Spinal cord (tissue), 10 donors: ENCODE results near the gene AQP1. TPM values are rescaled to one million over a fixed set of nuclear protein-coding genes. Genes with fewer than 3 reads are reported as not detected.
A peak's percentile ranks its signal among the peaks of the same experiment; 100 is the strongest.

ENCODE experiments used
- DNase-seq, 6 donors: peaks; one replicate each; pipeline versions ENCODE4 v3.0.0 to v3.0.0-alpha.2; 2013 to 2015; ENCODE audit warnings: low spot score in 6 of 6, low read depth in 4 of 6
- H3K27ac ChIP-seq: one replicate; pipeline ENCODE4 v1.5.1; 2013; ENCODE audit warnings: low read depth, low read length, control low read depth
- H3K27me3 ChIP-seq: one replicate; pipeline ENCODE4 v1.6.1; 2013; ENCODE audit warnings: low read length; ENCODE audit not compliant: control insufficient read depth, insufficient read depth
- H3K36me3 ChIP-seq: one replicate; pipeline ENCODE4 v1.6.1; 2013; ENCODE audit warnings: low read length; ENCODE audit not compliant: control insufficient read depth, insufficient read depth
- H3K4me1 ChIP-seq: one replicate; pipeline ENCODE4 v1.6.1; 2013; ENCODE audit warnings: low read length; ENCODE audit not compliant: control insufficient read depth, insufficient read depth
- H3K4me3 ChIP-seq: one replicate; pipeline ENCODE4 v1.5.1; 2013; ENCODE audit warnings: low read depth, low read length, control low read depth
- H3K9me3 ChIP-seq: one replicate; pipeline ENCODE4 v1.6.1; 2013; ENCODE audit warnings: low read length; ENCODE audit not compliant: control insufficient read depth, insufficient read depth
- WGBS: methylation state at CpG from one replicate; pipeline ENCODE4 v1.1.5; 2013; ENCODE audit warnings: missing lambda C conversion rate; ENCODE audit not compliant: insufficient coverage; 5-methylcytosine and 5-hydroxymethylcytosine counted together
- polyA plus RNA-seq, 2 donors: library from polyadenylated mRNA; unstranded; fragments of 120-200 nt; gene quantifications; one replicate each; pipeline ENCODE4 v1.2.1, GENCODE V29; 2013; ENCODE audit not compliant: insufficient read length in 2 of 2
- total RNA-seq, 2 donors: library from RNA; depleted of rRNA in 1 of 2; stranded (reverse); fragments of 120-200 nt in 1 of 2; fragments of >200 nt in 1 of 2; gene quantifications; one replicate each; pipeline versions ENCODE4 v1.2.3 to v1.2.4, GENCODE V29; 2013 to 2014
- donor health status: healthy.

AQP1 gene
- total and polyA plus RNA-seq, 4 donors: 64.4 to 120 (median 89.7) TPM

GRCh38 chr7:30903146-30903545 is 8.5 kb upstream of the AQP1 start:
- Histone ChIP-seq H3K9me3 (no peaks in the 10 kb centered on the region), H3K4me1 (peaks cover 48% of the 10 kb centered on the region), H3K27me3 (no peaks in the 10 kb centered on the region), H3K36me3 (peaks cover 15% of the 10 kb centered on the region), H3K4me3 (no peak overlapping the region), H3K27ac (no peak overlapping the region)
- no peak for DNase-seq
- whole genome bisulfite sequencing: 84% methylated on average over 8 of the region's 8 CpGs

GRCh38 chr7:30904561-30904960 is 7.1 kb upstream of the AQP1 start:
- Histone ChIP-seq H3K36me3 (peaks cover 12% of the 10 kb centered on the region), H3K4me1 (peaks cover 50% of the 10 kb centered on the region), H3K27me3 (no peaks in the 10 kb centered on the region), H3K4me3 (no peak overlapping the region), H3K27ac (no peak overlapping the region), H3K9me3 (no peaks in the 10 kb centered on the region)
- no peak for DNase-seq
- 87% methylated on average over 7 of the region's 9 CpGs for WGBS

DNA sequence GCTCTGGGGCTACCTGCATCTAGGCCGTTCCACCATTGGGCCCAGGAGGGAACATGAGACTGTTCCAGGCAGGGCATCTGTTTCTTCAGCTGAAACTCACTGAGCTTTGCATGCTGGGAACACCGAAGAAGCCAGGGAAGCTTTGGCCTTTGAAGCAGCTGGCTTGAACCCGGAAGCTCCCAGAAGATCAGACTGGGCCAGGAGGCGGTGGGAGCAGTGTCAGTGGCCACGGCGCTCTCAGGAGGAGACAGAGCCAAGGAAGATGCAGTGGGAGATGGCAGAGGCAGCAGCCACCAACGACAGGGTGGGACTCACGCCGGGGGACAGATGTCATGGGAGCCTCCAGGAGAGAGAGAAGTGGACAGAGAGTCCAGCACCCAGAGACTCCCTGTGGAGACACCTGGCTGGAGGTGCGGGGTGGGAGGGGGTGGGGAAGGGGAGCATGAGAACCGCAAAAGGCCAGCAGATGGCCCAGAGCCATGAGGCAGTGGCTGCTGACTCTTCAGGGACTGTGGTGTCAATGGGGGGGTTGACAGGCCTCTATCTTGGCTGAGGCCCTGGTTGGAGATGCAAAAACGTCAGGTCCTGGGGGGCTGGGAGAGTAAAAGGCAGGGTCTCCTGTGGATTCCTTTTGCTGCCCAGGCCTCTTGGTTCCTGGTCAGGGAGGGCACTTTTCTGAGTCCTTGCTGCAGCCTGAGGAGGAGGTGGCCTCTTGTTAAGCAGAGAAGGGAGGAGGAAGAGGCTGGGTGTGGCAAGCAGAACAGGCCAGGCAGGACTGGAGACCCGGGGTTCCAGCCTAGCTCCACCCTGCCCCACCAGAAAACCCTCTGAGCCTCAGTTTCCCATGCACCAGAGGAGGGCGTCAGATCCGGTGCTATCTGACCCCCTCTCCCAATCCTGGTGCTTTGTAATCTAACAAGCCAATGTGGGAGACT is 6.3 kb upstream of the AQP1 start:
- no peak for DNase-seq
- Histone ChIP-seq H3K27me3 (no peaks in the 10 kb centered on the region), H3K4me3 (no peak overlapping the region), H3K4me1 (peaks cover 50% of the 10 kb centered on the region), H3K27ac (no peak overlapping the region), H3K9me3 (no peaks in the 10 kb centered on the region), H3K36me3 (peaks cover 12% of the 10 kb centered on the region)
- 77% methylated on average over 13 of the region's 15 CpGs for WGBS

- H3K27ac ChIP-seq: peak overlapping the region; percentile 33
- no peak overlapping the region for H3K4me3 ChIP-seq
- no peaks in the 10 kb centered on the region for H3K27me3 ChIP-seq
- H3K36me3 ChIP-seq: peaks cover 12% of the 10 kb centered on the region
- H3K9me3 ChIP-seq: no peaks in the 10 kb centered on the region
- 71% methylated on average over 7 of the region's 7 CpGs for WGBS
- no peak for DNase-seq
- peaks cover 55% of the 10 kb centered on the region for H3K4me1 ChIP-seq
Observed at GRCh38 chr7:30906014-30906413, 5.6 kb upstream of the AQP1 start.

DNA sequence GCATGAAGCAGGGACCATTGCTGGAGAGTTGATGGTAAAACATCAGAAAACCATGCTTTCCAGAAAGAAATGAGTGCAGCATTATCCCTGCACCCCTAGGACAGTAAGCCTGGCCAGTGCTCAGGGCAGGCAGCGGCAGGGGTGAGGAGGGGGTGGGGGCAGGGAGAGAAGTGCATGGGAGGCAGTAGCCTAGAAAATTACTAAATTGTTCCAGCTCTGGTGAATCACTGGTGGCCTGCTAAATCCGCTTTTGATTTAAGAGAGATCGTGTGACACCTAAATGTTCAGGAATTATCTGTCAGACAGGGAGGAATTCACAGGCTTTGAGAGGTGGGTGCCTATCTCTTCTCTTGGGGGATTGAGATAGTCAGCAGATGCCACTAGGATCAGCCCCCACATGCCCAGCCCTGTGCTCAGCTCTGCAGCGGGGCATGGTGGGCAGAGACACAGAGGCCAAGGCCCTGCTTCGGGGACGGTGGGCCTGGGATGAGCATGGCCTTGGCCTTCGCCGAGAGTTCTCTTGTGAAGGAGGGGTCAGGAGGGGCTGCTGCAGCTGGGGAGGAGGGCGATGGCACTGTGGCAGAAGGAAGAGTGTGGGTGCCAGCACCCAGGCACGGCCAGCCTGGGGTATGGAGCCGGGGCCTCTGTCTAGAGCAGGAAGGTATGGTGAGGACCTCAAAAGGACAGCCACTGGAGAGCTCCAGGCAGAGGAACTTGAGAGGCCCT is 5.0 kb upstream of the AQP1 start:
- H3K27ac ChIP-seq: peak overlapping the region; percentile 33
- WGBS: 89% methylated on average over 10 of the region's 11 CpGs
- peaks cover 62% of the 10 kb centered on the region for H3K4me1 ChIP-seq
- no peak for DNase-seq
- H3K36me3 ChIP-seq: peaks cover 12% of the 10 kb centered on the region
- H3K4me3 ChIP-seq: no peak overlapping the region
- no peaks in the 10 kb centered on the region for H3K9me3 ChIP-seq
- no peaks in the 10 kb centered on the region for H3K27me3 ChIP-seq

DNA sequence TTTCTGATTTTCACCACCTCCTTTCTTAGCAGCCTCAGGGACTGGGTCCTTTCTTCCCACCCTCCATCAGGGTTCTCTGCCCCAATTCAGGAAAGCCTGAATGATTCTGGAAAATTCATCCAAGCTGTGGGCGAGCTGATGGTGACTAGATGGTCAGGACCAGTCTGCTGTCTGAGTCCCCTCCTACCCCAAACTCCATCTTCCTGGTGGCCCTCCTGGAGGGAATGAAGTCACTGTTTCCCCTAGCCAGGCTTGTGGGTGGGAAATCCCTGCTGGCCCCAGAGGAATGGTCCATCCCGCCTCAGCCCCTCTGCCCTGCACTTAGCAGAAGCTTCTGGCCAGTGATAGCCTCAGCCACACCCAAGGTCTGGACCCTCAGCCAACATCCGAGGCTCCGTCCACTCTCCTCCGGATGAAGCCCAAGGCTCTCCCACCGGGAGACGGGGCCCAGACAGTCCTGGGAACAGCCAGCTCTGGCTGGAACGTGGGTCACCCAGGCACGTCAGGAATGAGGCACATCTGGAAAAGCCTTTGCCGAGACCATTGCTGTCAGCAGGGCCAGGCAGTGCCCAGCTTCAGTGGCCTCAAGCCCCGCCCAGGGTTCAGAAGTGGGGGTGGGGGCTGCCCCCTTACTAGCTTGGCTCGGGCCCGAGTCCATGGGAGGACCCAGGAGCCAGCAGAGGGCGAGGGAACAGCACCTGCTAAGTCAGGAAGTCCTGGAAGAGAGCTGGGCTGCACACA is 4.0 kb upstream of the AQP1 start:
- WGBS: 87% methylated on average over 14 of the region's 14 CpGs
- DNase-seq: no peak
- Histone ChIP-seq H3K36me3 (peaks cover 8% of the 10 kb centered on the region), H3K27me3 (no peaks in the 10 kb centered on the region), H3K4me3 (no peak overlapping the region), H3K4me1 (peaks cover 72% of the 10 kb centered on the region), H3K27ac (no peak overlapping the region), H3K9me3 (no peaks in the 10 kb centered on the region)

GRCh38 chr7:30908681-30909080 is 3.0 kb upstream of the AQP1 start:
- 49% methylated on average over 8 of the region's 10 CpGs for WGBS
- DNase-seq: no peak

DNA sequence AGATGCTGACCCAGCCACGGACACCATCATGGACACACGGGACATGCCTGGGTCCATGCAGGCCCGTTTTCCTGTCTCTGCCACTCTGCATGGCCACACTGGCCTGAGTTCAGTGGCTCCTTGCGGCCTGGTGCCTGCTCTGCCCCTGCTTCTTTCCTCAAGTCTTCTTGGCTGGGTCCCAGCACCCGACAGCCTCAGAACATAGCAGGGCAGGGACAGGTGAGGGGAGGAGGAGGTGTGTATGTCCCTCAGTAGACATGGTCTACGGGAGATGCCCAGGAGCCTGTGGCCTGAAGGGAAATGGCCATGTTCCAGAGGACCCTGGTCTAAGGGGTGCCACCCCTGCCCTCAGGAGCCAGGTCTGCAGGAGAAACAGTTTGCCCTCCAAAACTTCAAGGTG is 2.2 kb upstream of the AQP1 start:
- H3K27me3 ChIP-seq: no peaks in the 10 kb centered on the region
- DNase-seq: no peak
- no peak overlapping the region for H3K4me3 ChIP-seq
- H3K27ac ChIP-seq: no peak overlapping the region
- H3K36me3 ChIP-seq: peaks cover 10% of the 10 kb centered on the region
- H3K9me3 ChIP-seq: no peaks in the 10 kb centered on the region
- 90% methylated on average over 6 of the region's 6 CpGs for WGBS
- H3K4me1 ChIP-seq: peaks cover 89% of the 10 kb centered on the region

More at GRCh38 chr7:30908681-30909080, 3.0 kb upstream of the AQP1 start:
- H3K27me3 ChIP-seq: no peaks in the 10 kb centered on the region
- H3K4me1 ChIP-seq: peaks cover 82% of the 10 kb centered on the region
- peaks cover 9% of the 10 kb centered on the region for H3K36me3 ChIP-seq
- no peak overlapping the region for H3K4me3 ChIP-seq
- no peaks in the 10 kb centered on the region for H3K9me3 ChIP-seq
- no peak overlapping the region for H3K27ac ChIP-seq

DNA sequence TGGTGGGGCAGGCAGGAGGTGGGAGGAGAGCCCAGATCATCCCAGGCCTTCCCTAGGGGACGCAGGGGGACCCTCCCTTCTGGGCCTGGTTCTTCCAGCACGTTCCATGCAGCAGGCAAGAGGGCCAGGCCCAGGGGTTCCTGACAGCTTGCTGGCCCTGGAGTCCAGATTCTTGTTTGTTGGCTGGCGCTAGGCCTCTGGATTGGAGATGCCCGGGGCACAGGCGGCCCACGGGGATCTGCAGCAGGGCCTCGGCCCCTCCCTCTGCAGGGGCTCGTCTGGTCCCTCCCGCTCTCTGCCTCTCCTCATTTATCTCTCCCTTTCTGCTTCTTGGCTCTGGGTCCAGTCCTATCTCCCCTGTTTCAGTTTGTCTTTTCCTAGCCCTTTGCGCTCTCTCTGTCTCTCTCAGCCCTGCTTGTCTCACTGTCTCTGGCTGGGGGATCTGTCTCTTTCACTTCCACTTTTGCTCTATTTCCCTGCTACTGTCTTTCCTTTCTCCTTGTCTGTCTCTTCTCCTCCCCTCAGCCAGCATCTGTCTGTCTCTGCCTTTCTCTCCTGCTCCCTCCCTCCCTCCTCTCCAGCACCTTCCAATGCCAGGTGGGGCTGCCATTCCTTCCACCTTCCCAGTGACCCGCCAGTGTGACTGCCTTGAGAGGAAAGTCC is 1.1 kb upstream of the AQP1 start:
- peaks cover 94% of the 10 kb centered on the region for H3K4me1 ChIP-seq
- H3K9me3 ChIP-seq: no peaks in the 10 kb centered on the region
- 47% methylated on average over 11 of the region's 11 CpGs for WGBS
- no peaks in the 10 kb centered on the region for H3K27me3 ChIP-seq
- peak overlapping the region; percentile 47 for H3K27ac ChIP-seq
- no peak overlapping the region for H3K4me3 ChIP-seq
- H3K36me3 ChIP-seq: peaks cover 10% of the 10 kb centered on the region
- DNase-seq: no peak
